HG03442 (cell line): ENCODE results near the gene TSPOAP1.

Source experiments
- ATAC-seq: cut with Tn5 transposase; IDR thresholded peaks from one replicate; pipeline ENCODE4 v1.9.1; 2021; ENCODE audit warnings: mild to moderate bottlenecking, moderate library complexity; ENCODE audit not compliant: unreplicated experiment

The TSPOAP1 gene

GRCh38 chr17:58304750-58305486 is 23.7 kb downstream of the TSPOAP1 start:
- ATAC-seq = no peak

DNA sequence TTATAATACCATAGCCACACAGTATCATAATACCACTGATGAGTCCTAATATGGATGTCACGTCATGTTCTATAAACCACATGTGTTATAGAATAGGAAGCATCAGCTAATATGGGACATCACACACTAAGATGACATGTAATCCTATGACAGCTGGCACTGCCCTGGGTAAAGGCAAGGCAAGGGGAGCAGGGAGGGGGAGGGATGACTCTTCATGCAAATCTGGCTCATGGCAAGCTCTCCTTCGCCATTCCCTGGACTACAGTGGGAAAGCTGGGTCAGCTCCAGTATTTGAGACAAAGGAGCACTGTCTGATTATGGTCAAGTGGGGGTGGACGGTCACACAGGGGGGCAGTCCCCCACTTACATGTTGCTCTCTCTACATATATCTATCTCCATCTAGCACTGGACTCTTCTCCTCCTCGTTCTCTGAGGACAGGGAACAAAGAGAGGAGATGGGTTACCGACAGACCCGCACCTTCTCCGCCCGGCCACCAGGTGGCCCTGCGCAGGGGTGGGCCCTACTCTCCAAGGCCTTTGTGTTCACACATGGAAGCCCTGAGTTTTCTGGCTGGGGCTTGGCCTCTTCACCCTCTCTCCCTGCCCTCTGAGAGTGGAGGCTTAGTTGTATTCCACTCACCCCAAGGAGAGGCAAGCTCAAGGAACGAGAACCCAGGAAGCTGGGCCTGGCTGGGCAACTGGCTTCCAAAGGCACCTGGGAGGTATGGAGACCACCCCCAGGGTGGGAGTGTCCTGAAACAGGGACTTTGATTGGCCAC is 24.4 kb downstream of the TSPOAP1 start:
- peak; percentile 54 for ATAC-seq

GRCh38 chr17:58302919-58303585 is 25.5 kb downstream of the TSPOAP1 start:
- ATAC-seq = no peak

DNA sequence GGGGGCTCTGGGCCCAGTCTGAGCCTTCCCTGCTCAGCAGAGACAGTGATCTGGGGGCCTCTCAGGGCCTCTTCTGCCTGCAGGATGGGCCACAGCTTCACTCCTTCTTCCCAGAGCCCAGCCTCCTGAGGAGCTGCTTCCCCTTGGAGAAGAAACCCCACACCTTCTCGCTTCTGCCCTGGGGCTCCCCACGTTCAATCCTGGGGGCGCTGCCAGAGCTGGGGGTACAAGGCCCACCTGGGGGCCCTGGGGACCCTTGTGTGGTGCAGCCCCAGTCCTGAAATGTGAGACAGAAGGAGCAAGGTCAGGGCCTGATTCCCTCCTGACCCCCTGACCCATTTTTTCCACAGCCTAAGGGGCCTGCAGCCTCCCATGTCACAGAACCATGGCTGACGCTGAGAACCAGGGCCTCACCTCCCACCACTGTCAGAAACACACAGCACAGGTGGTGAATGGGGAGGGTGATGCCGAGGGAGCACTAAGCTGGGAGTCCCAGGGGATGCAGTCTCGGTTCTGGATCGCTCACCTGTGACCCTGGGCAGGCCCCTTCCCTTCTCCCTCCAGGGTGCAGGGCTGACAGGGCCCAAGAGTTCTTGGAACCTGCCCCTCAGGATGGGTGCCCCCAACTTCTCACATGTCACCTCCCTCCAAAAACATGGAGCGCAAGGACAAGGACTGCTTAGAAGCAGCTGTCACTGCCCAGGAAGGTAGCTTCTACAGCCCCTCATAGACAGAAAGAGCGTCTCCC is 26.2 kb downstream of the TSPOAP1 start:
- ATAC-seq = no peak

GRCh38 chr17:58301504-58302150 is 27.0 kb downstream of the TSPOAP1 start:
- no peak for ATAC-seq

- no peak for ATAC-seq
Observed at GRCh38 chr17:58300336-58300735, 28.3 kb downstream of the TSPOAP1 start.

DNA sequence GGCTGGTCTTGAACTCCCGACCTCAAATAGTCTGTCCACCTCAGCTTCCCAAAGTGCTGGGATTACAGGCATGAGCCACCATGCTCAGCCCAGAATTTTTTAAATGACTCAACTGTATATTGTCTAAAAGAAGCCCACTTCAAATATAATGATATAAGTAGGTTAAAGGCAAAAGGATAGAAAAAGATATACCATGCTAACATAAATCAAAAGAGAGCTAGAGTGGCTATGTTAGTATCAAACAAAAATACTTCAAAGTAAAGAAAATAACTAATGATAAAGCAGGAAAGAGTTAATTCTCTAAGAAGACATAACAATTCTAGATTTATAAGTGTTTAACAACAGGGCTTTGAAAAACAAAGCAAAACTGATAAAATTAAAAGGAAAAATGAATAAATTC is 34.6 kb downstream of the TSPOAP1 start:
- no peak for ATAC-seq

GRCh38 chr17:58291246-58291645 is 37.3 kb downstream of the TSPOAP1 start:
- no peak for ATAC-seq

DNA sequence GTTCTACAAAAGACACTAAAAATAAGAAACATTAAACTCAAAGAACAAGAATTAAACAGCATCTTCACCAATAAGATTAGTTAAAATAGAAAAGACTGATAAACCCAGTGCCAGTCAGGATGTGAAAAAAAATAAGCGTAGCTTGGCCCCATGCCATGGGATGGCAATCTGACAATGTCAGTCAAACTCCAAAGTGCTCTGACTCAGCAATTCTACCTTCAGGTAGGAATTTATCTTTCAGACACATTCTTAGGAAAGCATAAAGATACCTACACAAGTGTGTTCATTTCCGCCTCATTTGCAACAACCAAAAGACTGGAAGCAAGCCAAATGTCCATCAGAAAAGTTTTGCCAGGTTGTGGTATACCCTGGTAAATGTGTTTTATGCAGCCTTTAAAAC is 38.7 kb downstream of the TSPOAP1 start:
- no peak for ATAC-seq

GRCh38 chr17:58285422-58285810 is 43.2 kb downstream of the TSPOAP1 start:
- no peak for ATAC-seq

DNA sequence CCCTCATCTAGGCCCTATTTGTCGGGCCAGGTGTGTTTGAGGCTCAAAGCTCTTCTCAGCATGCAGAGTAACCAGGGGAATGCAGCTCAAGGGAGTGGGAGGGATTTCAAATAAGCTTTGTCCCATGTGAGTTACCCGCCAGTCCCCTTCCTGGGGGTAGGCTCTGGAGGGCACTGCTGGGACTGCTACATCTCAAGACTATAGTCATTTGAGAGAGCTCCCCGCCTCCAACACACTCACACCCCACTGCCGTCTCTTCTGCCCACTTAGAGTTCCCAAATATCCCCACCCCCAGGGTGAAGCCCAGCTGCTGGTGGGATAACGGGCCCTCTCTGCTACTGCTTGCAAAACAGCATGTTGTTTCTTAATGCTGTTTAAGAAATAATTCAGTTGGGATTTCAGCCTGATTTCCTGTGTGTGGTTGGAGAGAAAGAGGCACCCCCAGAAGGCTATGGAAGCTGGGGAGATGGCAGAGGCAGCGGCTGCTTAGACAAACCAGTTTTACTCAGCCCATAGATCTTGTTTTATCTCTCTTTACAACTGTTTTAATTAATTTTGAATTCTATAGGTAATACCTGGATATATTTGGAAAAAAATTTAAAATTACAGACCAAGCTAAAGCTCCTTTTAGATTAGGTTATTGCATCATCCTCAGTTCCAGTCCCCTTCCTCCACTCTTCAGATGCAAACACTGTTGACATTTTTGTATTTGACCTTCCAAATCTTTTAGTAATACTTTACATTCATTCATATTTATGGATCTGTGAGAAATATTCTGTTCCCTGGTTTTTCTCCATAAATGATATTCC is 43.8 kb downstream of the TSPOAP1 start:
- ATAC-seq = no peak

DNA sequence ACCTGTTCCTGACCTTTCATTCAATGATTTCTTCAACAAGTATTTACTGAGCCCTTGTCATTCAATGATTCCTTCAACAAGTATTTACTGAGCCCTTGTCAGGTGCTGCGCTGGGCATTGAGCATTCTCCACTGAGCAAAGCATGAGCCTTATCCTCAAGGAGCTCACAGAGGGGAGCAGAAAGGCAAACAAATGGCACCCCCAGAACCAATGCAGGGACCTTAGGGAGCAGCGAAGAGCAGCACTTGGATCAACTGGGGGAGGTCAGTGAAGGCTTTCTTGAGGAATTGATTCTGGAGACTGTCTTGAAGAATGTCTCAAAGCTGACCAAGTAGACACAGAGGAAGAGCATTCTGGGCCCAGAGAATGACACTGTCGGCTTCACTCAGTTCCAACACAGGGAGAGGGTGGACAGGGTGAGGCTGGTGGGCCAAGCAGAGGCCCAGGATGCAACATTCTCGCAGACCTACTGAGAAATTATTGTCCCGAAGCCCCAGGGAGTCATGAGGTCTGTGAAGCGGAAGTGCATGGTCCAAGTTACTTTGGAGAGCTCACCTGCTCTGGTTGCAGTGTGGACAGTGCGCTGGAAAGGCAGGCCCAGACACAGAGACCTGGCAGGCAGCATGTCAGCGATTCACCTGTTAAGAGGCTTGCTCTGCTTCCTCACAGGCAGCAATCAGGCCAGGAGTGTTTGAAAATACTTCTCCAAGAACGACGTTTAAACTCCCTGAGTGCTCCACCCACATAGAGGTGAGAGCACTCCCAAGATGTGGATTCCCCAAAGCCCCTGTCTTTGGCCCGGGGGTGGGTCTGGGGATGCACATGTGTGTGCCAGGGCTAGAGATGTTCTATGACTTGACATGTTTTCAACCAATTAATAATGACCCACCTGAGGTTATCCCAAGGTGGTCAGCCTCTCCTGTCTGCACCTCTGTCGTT is 44.7 kb downstream of the TSPOAP1 start:
- no peak for ATAC-seq

GRCh38 chr17:58282442-58282841 is 46.2 kb downstream of the TSPOAP1 start:
- no peak for ATAC-seq

DNA sequence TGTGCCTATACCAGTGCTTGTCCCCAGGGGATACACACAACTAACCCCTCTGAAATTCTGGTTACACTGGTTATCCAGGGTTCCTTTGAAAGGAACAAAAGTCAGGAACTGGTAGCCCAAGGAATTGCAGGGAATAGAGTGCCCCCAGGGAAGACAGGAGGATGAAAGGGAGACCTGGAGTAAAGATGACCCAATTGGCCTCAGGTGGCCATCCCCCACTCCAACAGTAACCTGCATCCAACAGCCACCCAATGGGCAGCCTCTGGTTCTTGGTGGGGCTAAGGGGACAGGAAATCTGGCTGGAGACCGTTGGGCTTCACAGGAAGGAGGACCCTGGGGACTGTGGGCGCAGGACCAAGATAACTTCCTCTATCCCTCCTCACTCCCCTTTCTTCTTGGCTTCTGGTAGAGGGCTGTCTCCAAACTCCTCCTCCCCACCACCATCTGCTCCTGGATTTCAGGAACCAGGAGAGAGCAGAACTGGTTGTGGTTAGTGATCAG is 47.0 kb downstream of the TSPOAP1 start:
- no peak for ATAC-seq

- no peak for ATAC-seq
Observed at GRCh38 chr17:58280480-58281217, 47.9 kb downstream of the TSPOAP1 start, which contains the start of gene MPO. Gene MPO (minus strand): TSS chr17:58280935. CDS start chr17:58280758, 177 bp downstream.

DNA sequence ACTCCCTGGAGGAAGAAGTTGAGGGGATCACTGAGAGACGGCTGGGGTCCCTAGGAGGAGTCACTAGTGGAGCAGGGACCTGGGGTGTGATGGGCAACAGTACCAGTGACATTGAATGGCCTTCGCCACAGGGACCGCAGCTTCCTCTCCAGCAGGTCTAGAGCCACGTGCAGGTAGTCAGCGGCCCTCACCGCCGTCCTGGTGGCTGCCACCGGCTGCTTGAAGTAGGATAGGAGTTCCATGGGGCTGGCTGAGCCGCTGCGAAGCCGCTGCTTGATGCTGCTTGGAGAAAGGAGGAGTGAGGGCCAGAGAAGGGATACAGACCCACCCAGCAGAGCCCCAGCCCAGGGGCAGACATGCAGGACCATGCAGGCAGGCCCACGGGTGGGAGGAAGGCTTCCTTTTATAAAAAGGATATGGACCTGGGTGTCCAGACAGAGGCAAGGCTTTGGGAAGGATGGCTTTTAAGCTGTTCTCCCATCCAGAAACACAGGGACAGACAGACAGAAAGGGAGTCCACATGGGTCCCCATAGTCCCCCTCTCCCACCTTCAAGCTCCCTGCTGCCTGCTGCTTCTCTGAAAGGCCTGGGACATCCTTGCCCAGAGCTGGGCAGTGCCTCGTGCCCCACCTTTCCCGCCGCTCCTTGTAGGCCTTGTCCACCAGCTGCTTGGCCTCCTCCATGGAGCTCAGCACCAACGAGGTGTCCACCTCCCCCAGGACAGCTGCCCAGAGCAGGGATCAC is 48.7 kb downstream of the TSPOAP1 start:
- no peak for ATAC-seq
